Stomach smooth muscle (tissue), 2 donors: ENCODE data around the gene SASH3.
A peak's percentile ranks its signal among the peaks of the same experiment; 100 is the strongest.

Experiments used
- H3K27ac ChIP-seq: one replicate; pipeline ENCODE4 v1.7.0; 2013; ENCODE audit warnings: mild to moderate bottlenecking, low read length, inconsistent platforms
- H3K27me3 ChIP-seq, 2 donors: one replicate each; pipeline ENCODE4 v1.7.0; 2013; ENCODE audit warnings: low read length in 2 of 2; ENCODE audit not compliant: insufficient read depth in 2 of 2, control insufficient read depth in 1 of 2
- H3K36me3 ChIP-seq, 2 donors: one replicate each; pipeline ENCODE4 v1.7.0; 2013; ENCODE audit warnings: low read length in 2 of 2; ENCODE audit not compliant: control insufficient read depth in 2 of 2, insufficient read depth in 2 of 2
- H3K4me1 ChIP-seq: one replicate; pipeline ENCODE4 v1.7.0; 2013; ENCODE audit warnings: low read length; ENCODE audit not compliant: control insufficient read depth, insufficient read depth
- H3K4me3 ChIP-seq, 2 donors: one replicate each; pipeline ENCODE4 v1.7.0; 2013; ENCODE audit warnings: low read length in 2 of 2
- H3K9ac ChIP-seq, 2 donors: one replicate each; pipeline ENCODE4 v1.7.0; 2013; ENCODE audit warnings: low read length in 2 of 2, mild to moderate bottlenecking in 1 of 2
- H3K9me3 ChIP-seq, 2 donors: one replicate each; pipeline ENCODE4 v1.7.0; 2013; ENCODE audit warnings: low read length in 2 of 2; ENCODE audit not compliant: control insufficient read depth in 2 of 2
- donor health status: healthy.
- donor health status: Pancreatic carcinoma.

Gene SASH3

GRCh38 chrX:129842510-129843208, 62.9 kb downstream of the SASH3 start:
- no peaks in the 10 kb centered on the region for H3K36me3 ChIP-seq
- peaks cover 4% of the 10 kb centered on the region for H3K4me1 ChIP-seq
- H3K27me3 ChIP-seq: peaks cover 0 to 5% of the 10 kb centered on the region in 2 donors
- no peaks in the 10 kb centered on the region for H3K9me3 ChIP-seq
- peak overlapping the region; percentile 62 to 81 for H3K4me3 ChIP-seq
- H3K9ac ChIP-seq: peak overlapping the region; percentile 47 to 76
- peak overlapping the region; percentile 49 for H3K27ac ChIP-seq

GRCh38 chrX:129843209-129843458, 63.4 kb downstream of the SASH3 start:
- Histone ChIP-seq H3K27ac (peak overlapping the region; percentile 49), H3K9me3 (no peaks in the 10 kb centered on the region), H3K27me3 (peaks cover 0 to 5% of the 10 kb centered on the region in 2 donors), H3K4me3 (peak overlapping the region; percentile 62 to 81), H3K4me1 (peaks cover 4% of the 10 kb centered on the region), H3K9ac (peak overlapping the region; percentile 47 to 76), H3K36me3 (no peaks in the 10 kb centered on the region)

GRCh38 chrX:129843459-129844306, 63.9 kb downstream of the SASH3 start, which contains the start of gene ZDHHC9:
Gene ZDHHC9, minus strand, starts transcription at chrX:129843886. Its CDS starts 1,941 bp downstream, at chrX:129841945.
- Histone ChIP-seq H3K9ac (peak within 1 kb of the TSS; percentile 47 to 76), H3K4me1 (peaks cover 4% of the 10 kb centered on the region), H3K4me3 (peak within 1 kb of the TSS; percentile 62 to 81), H3K27ac (peak within 1 kb of the TSS; percentile 49), H3K36me3 (no peaks in the 10 kb centered on the region), H3K9me3 (no peaks in the 10 kb centered on the region), H3K27me3 (peaks cover 0 to 5% of the 10 kb centered on the region in 2 donors)
